ENCODE measurements around the gene LRRC42. TPM values are rescaled to one million over a fixed set of nuclear protein-coding genes. Genes with fewer than 3 reads are reported as not detected.

Gene LRRC42
- total and polyA plus RNA-seq, 9 of the 15 experiments (the other 6 are each of a cell fraction or from before 2014, with no cell fraction given) = 17.3 to 51.9 (median 35.5) TPM

GRCh38 chr1:53945433-53946251 is 508 bp upstream of the LRRC42 start, which contains the start of gene IFT25 (continued):
- TF ChIP-seq AFF1 (IDR thresholded peaks at IDR 0.05; ENCODE audit: low read depth in 1 of 2, partially characterized antibody in 2 of 2) (no peak), ZNF586 (CRISPR knock-in tag; conservative IDR thresholded peaks at IDR 0.05) (no peak), CUX1 (CRISPR knock-in tag; IDR thresholded peaks at IDR 0.05) (no peak), LCOR (CRISPR knock-in tag; IDR thresholded peaks at IDR 0.05) (no peak), CBFA2T3 (IDR thresholded peaks at IDR 0.05) (no peak)

Data from K562 (cell line).